ENCODE measurements around the gene KLHDC8A. TPM values are rescaled to one million over a fixed set of nuclear protein-coding genes. Genes with fewer than 3 reads are reported as not detected.
A peak's percentile ranks its signal among the peaks of the same experiment; 100 is the strongest.

The KLHDC8A gene
- total and polyA plus RNA-seq, 2 of the 13 experiments (the other 11 are each of a cell fraction or from before 2014, with no cell fraction given) = not detected

DNA sequence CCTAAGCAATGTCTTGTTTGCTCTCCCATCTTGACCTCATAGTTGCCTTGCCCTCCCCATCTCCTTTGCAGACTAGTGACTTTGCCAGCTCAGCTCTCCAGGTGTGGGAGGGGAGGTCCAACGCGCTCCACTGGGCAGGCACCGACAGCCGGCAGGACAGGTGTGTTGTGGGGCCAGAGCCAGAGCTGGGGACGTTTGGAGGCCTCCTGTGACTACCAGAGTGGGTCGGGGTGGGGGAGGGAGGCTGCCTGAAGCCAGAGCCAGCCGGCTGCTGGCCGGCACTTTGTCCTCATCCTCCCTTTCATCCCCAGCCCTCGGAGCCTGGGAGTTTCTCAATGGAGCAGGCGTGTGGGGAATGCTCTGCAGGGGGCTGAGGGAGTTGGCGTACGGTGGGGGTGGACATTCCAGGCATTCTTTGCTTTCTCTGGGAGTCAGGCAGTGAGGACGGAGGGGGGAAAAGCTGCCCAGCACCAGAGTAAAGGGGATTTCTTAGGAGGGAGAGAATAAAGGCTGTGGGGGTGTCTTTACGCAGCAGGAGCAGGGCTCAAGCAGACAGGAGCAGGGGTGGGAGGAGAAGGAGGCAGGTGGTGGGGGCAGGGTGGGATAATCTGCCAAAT, 55.4 kb downstream of the KLHDC8A start (continued):
- TF ChIP-seq, protein P1, sequence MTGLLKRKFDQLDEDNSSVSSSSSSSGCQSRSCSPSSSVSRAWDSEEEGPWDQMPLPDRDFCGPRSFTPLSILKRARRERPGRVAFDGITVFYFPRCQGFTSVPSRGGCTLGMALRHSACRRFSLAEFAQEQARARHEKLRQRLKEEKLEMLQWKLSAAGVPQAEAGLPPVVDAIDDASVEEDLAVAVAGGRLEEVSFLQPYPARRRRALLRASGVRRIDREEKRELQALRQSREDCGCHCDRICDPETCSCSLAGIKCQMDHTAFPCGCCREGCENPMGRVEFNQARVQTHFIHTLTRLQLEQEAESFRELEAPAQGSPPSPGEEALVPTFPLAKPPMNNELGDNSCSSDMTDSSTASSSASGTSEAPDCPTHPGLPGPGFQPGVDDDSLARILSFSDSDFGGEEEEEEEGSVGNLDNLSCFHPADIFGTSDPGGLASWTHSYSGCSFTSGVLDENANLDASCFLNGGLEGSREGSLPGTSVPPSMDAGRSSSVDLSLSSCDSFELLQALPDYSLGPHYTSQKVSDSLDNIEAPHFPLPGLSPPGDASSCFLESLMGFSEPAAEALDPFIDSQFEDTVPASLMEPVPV (CRISPR knock-in tag; IDR thresholded peaks at IDR 0.05) = no peak
- TF ChIP-seq, protein P2, sequence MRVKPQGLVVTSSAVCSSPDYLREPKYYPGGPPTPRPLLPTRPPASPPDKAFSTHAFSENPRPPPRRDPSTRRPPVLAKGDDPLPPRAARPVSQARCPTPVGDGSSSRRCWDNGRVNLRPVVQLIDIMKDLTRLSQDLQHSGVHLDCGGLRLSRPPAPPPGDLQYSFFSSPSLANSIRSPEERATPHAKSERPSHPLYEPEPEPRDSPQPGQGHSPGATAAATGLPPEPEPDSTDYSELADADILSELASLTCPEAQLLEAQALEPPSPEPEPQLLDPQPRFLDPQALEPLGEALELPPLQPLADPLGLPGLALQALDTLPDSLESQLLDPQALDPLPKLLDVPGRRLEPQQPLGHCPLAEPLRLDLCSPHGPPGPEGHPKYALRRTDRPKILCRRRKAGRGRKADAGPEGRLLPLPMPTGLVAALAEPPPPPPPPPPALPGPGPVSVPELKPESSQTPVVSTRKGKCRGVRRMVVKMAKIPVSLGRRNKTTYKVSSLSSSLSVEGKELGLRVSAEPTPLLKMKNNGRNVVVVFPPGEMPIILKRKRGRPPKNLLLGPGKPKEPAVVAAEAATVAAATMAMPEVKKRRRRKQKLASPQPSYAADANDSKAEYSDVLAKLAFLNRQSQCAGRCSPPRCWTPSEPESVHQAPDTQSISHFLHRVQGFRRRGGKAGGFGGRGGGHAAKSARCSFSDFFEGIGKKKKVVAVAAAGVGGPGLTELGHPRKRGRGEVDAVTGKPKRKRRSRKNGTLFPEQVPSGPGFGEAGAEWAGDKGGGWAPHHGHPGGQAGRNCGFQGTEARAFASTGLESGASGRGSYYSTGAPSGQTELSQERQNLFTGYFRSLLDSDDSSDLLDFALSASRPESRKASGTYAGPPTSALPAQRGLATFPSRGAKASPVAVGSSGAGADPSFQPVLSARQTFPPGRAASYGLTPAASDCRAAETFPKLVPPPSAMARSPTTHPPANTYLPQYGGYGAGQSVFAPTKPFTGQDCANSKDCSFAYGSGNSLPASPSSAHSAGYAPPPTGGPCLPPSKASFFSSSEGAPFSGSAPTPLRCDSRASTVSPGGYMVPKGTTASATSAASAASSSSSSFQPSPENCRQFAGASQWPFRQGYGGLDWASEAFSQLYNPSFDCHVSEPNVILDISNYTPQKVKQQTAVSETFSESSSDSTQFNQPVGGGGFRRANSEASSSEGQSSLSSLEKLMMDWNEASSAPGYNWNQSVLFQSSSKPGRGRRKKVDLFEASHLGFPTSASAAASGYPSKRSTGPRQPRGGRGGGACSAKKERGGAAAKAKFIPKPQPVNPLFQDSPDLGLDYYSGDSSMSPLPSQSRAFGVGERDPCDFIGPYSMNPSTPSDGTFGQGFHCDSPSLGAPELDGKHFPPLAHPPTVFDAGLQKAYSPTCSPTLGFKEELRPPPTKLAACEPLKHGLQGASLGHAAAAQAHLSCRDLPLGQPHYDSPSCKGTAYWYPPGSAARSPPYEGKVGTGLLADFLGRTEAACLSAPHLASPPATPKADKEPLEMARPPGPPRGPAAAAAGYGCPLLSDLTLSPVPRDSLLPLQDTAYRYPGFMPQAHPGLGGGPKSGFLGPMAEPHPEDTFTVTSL (CRISPR knock-in tag; IDR thresholded peaks at IDR 0.05; ENCODE audit: borderline replicate concordance) = peak; percentile 55; the same call in 1 of the 2 replicates
- TF ChIP-seq, protein P3, sequence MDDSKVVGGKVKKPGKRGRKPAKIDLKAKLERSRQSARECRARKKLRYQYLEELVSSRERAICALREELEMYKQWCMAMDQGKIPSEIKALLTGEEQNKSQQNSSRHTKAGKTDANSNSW (CRISPR knock-in tag; IDR thresholded peaks at IDR 0.05; ENCODE audit: borderline replicate concordance) = no peak
- TF ChIP-seq PHF8 (CRISPR knock-in tag; IDR thresholded peaks at IDR 0.05) (peak; percentile 43; the same call in 1 of the 2 replicates), NFYC (CRISPR knock-in tag; IDR thresholded peaks at IDR 0.05) (no peak), SMC3 (IDR thresholded peaks at IDR 0.05; ENCODE audit: low read length) (no peak), ARNTL (CRISPR knock-in tag; IDR thresholded peaks at IDR 0.05) (no peak), MEIS1 (CRISPR knock-in tag; IDR thresholded peaks at IDR 0.05; ENCODE audit: borderline replicate concordance) (no peak), ZNF616 (CRISPR knock-in tag; IDR thresholded peaks at IDR 0.05; ENCODE audit: low read depth) (no peak), ZNF562 (CRISPR knock-in tag; IDR thresholded peaks at IDR 0.05; ENCODE audit: borderline replicate concordance) (no peak), ZNF788 (CRISPR knock-in tag; IDR thresholded peaks at IDR 0.05; ENCODE audit: borderline replicate concordance) (peak; percentile 87; the same call in 1 of the 2 replicates)
- TF ChIP-seq, protein P4, sequence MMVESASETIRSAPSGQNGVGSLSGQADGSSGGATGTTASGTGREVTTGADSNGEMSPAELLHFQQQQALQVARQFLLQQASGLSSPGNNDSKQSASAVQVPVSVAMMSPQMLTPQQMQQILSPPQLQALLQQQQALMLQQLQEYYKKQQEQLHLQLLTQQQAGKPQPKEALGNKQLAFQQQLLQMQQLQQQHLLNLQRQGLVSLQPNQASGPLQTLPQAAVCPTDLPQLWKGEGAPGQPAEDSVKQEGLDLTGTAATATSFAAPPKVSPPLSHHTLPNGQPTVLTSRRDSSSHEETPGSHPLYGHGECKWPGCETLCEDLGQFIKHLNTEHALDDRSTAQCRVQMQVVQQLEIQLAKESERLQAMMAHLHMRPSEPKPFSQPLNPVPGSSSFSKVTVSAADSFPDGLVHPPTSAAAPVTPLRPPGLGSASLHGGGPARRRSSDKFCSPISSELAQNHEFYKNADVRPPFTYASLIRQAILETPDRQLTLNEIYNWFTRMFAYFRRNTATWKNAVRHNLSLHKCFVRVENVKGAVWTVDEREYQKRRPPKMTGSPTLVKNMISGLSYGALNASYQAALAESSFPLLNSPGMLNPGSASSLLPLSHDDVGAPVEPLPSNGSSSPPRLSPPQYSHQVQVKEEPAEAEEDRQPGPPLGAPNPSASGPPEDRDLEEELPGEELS (CRISPR knock-in tag; IDR thresholded peaks at IDR 0.05) = peak; percentile 61; the same call in 1 of the 2 replicates
- TF ChIP-seq, protein P5, sequence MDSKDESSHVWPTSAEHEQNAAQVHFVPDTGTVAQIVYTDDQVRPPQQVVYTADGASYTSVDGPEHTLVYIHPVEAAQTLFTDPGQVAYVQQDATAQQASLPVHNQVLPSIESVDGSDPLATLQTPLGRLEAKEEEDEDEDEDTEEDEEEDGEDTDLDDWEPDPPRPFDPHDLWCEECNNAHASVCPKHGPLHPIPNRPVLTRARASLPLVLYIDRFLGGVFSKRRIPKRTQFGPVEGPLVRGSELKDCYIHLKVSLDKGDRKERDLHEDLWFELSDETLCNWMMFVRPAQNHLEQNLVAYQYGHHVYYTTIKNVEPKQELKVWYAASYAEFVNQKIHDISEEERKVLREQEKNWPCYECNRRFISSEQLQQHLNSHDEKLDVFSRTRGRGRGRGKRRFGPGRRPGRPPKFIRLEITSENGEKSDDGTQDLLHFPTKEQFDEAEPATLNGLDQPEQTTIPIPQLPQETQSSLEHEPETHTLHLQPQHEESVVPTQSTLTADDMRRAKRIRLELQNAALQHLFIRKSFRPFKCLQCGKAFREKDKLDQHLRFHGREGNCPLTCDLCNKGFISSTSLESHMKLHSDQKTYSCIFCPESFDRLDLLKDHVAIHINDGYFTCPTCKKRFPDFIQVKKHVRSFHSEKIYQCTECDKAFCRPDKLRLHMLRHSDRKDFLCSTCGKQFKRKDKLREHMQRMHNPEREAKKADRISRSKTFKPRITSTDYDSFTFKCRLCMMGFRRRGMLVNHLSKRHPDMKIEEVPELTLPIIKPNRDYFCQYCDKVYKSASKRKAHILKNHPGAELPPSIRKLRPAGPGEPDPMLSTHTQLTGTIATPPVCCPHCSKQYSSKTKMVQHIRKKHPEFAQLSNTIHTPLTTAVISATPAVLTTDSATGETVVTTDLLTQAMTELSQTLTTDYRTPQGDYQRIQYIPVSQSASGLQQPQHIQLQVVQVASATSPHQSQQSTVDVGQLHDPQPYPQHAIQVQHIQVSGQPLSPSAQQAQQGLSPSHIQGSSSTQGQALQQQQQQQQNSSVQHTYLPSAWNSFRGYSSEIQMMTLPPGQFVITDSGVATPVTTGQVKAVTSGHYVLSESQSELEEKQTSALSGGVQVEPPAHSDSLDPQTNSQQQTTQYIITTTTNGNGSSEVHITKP (CRISPR knock-in tag; IDR thresholded peaks at IDR 0.05; ENCODE audit: low read depth) = peak; percentile 74; the same call in 1 of the 2 replicates

Measured in HepG2 (cell line).